A549 (cell line): ENCODE measurements around the gene SSX2IP. TPM values are rescaled to one million over a fixed set of nuclear protein-coding genes. Genes with fewer than 3 reads are reported as not detected.

Experiments used
- ATAC-seq, 2 experiments: fragments of 200-7000 bp in 1 of 2; fragments of >200 bp in 1 of 2; cut with Nextera tagmentation in 1 of 2; cut with Tn5 transposase in 1 of 2; 3 replicates each; pipeline versions ENCODE4 v1.8.0 to v1.9.1; 2018 to 2020; ENCODE audit warnings: mild to moderate bottlenecking in 1 of 2, moderate library complexity in 1 of 2
- CTCF ChIA-PET: fragments of 300-600 bp; sonication (Branson Sonifier 250); formaldehyde crosslinking; extraction: SDS; loops from one replicate; lab custom pipeline; 2021; ENCODE audit warnings: antibody characterized with exemption, inconsistent platforms; lab: Yijun Ruan, JAX
- POLR2A ChIA-PET: fragments of 350-600 bp; formaldehyde crosslinking; extraction: SDS; loops from one replicate; lab custom pipeline; 2021; ENCODE audit warnings: antibody characterized with exemption, inconsistent platforms; lab: Yijun Ruan, JAX
- DNase-seq, 2 experiments: peaks; one replicate each; pipeline versions ENCODE4 v3.0.0 to v3.0.0-alpha.2; 2011 to 2016; ENCODE audit warnings: low read depth in 1 of 2, low spot score in 1 of 2
- FAIRE-seq: peaks from 2 replicates; lab custom pipeline; 2011; peaks lifted over from hg19 to GRCh38; lab: Jason Lieb, UNC
- H3K27ac ChIP-seq, 2 experiments: fragments of >200 bp; sonication (Bioruptor Twin); formaldehyde crosslinking; 3 replicates each; pipeline ENCODE4 v1.5.1; 2016 to 2017
- H3K4me1 ChIP-seq: fragments of >200 bp; sonication (Bioruptor Twin); formaldehyde crosslinking; 3 replicates; pipeline ENCODE4 v1.6.1; 2016
- H3K4me2 ChIP-seq: fragments of >200 bp; sonication (Bioruptor Twin); formaldehyde crosslinking; 3 replicates; pipeline ENCODE4 v1.6.1; 2016
- H3K4me3 ChIP-seq: fragments of >200 bp; sonication (Bioruptor Twin); formaldehyde crosslinking; 3 replicates; pipeline ENCODE4 v1.5.1; 2016
- H3K9me3 ChIP-seq: fragments of >200 bp; sonication (Bioruptor Twin); formaldehyde crosslinking; 3 replicates; pipeline ENCODE4 v1.6.1; 2016
- BCL3 ChIP-seq: fragments of >200 bp; sonication (Bioruptor Twin); formaldehyde crosslinking; IDR thresholded peaks from 3 replicates; pipeline ENCODE4 v1.6.1; 2016
- CEBPB ChIP-seq, 2 experiments: fragments of >200 bp in 1 of 2; sonication (Bioruptor Twin) in 1 of 2; formaldehyde crosslinking in 1 of 2; IDR thresholded peaks; 2 replicates each; pipeline ENCODE4 v1.6.1; 2012 to 2016
- CHD2 ChIP-seq: fragments of 150-350 bp; IDR thresholded peaks from 2 replicates; pipeline ENCODE4 v1.6.1; 2014; ENCODE audit warnings: low read length; ENCODE audit not compliant: partially characterized antibody
- EHF ChIP-seq: fragments of 250-450 bp; sonication (Bioruptor Pico); IDR thresholded peaks from 2 replicates; pipeline ENCODE4 v1.5.0; 2020; ENCODE audit warnings: mild to moderate bottlenecking
- EP300 ChIP-seq, 2 experiments: fragments of >200 bp; sonication (Bioruptor Twin); formaldehyde crosslinking; IDR thresholded peaks; 2 replicates in 1 of 2; 3 replicates in 1 of 2; pipeline ENCODE4 v1.6.1; 2016 to 2017
- FOSB ChIP-seq: fragments of 250-450 bp; sonication (Bioruptor Pico); IDR thresholded peaks from 2 replicates; pipeline ENCODE4 v1.5.0; 2020; ENCODE audit warnings: mild to moderate bottlenecking, moderate library complexity
- GATA3 ChIP-seq: IDR thresholded peaks from 2 replicates; pipeline ENCODE4 v1.6.1; 2012; ENCODE audit warnings: borderline replicate concordance
- HEYL ChIP-seq: fragments of 250-450 bp; sonication (Bioruptor Pico); IDR thresholded peaks from 2 replicates; pipeline ENCODE4 v1.8.0; 2021; ENCODE audit warnings: mild to moderate bottlenecking, moderate library complexity
- HOXA7 ChIP-seq: fragments of 250-450 bp; sonication (Bioruptor Pico); IDR thresholded peaks from 2 replicates; pipeline ENCODE4 v1.5.0; 2020; ENCODE audit warnings: mild to moderate bottlenecking, moderate library complexity
- HOXB13 ChIP-seq: fragments of 250-450 bp; sonication (Bioruptor Pico); IDR thresholded peaks from 2 replicates; pipeline ENCODE4 v1.5.0; 2020; ENCODE audit warnings: low read depth, mild to moderate bottlenecking, moderate library complexity
- JUNB ChIP-seq: fragments of >200 bp; sonication (Bioruptor Twin); formaldehyde crosslinking; IDR thresholded peaks from 2 replicates; pipeline ENCODE4 v1.6.1; 2016
- MAFK ChIP-seq: fragments of 450-650 bp; IDR thresholded peaks from 2 replicates; pipeline ENCODE4 v1.6.1; 2014; ENCODE audit not compliant: partially characterized antibody
- MYC ChIP-seq: IDR thresholded peaks from 2 replicates; pipeline ENCODE4 v1.6.1; 2012; ENCODE audit warnings: mild to moderate bottlenecking, inconsistent platforms, low read length, improper control_type of control experiment, borderline replicate concordance
- PBX3 ChIP-seq: IDR thresholded peaks from 2 replicates; pipeline ENCODE4 v1.6.1; 2012
- POLR2AphosphoS2 ChIP-seq: conservative IDR thresholded peaks from 2 replicates; pipeline ENCODE4 v1.6.1; 2012; ENCODE audit warnings: low read length, improper control_type of control experiment, inconsistent platforms
- RAD21 ChIP-seq, 2 experiments: fragments of >200 bp in 1 of 2; sonication (Bioruptor Twin) in 1 of 2; formaldehyde crosslinking in 1 of 2; IDR thresholded peaks in 1 of 2; conservative IDR thresholded peaks in 1 of 2; 2 replicates in 1 of 2; 3 replicates in 1 of 2; pipeline ENCODE4 v1.6.1; 2012 to 2018; ENCODE audit warnings: inconsistent platforms in 1 of 2
- RCOR1 ChIP-seq: fragments of 150-350 bp; IDR thresholded peaks from 2 replicates; pipeline ENCODE4 v1.6.1; 2014; ENCODE audit warnings: antibody characterized with exemption, low read length, low read depth
- RFX5 ChIP-seq: fragments of 450-650 bp; IDR thresholded peaks from 2 replicates; pipeline ENCODE4 v1.7.1; 2014; ENCODE audit warnings: antibody characterized with exemption, mild to moderate bottlenecking, moderate library complexity
- SMC3 ChIP-seq: fragments of >200 bp; sonication (Bioruptor Twin); formaldehyde crosslinking; IDR thresholded peaks from 3 replicates; pipeline ENCODE4 v1.6.1; 2018; ENCODE audit warnings: inconsistent platforms
- TP53 ChIP-seq: fragments of 250-450 bp; sonication (Bioruptor Pico); IDR thresholded peaks from 2 replicates; pipeline ENCODE4 v1.5.0; 2021; ENCODE audit warnings: mild to moderate bottlenecking, moderate library complexity
- ZC3H11A ChIP-seq: fragments of 450-650 bp; IDR thresholded peaks from 2 replicates; pipeline ENCODE4 v1.6.1; 2014; ENCODE audit warnings: antibody characterized with exemption, mild to moderate bottlenecking
- ZNF302 ChIP-seq: fragments of 250-450 bp; sonication (Bioruptor Pico); IDR thresholded peaks from 2 replicates; pipeline ENCODE4 v1.9.0; 2021; ENCODE audit warnings: inconsistent platforms, mild to moderate bottlenecking, moderate library complexity
- ZSCAN20 ChIP-seq: fragments of 250-450 bp; sonication (Bioruptor Pico); IDR thresholded peaks from 2 replicates; pipeline ENCODE4 v1.8.0; 2022; ENCODE audit warnings: mild to moderate bottlenecking, moderate library complexity
- WGBS: methylation state at CpG from one replicate; pipeline ENCODE4 v1.1.6; 2017; ENCODE audit errors: missing lambda C conversion rate; 5-methylcytosine and 5-hydroxymethylcytosine counted together
- polyA plus RNA-seq, 4 experiments: library from polyadenylated mRNA; depleted of rRNA in 3 of 4; stranded (reverse); fragments of >200 nt; fragmentation: RNase III in 1 of 4; extraction: RNeasy Plus Mini Kit Qiagen cat#74134 plus additional on column Dnase treatment in 1 of 4; gene quantifications; 2 replicates in 3 of 4; 3 replicates in 1 of 4; pipeline ENCODE4 v1.2.3, GENCODE V29; 2011 to 2017
- TF ChIP-seq, protein P1 (sequence below): IDR thresholded peaks from 2 replicates; pipeline ENCODE4 v1.6.1; 2012
- TF ChIP-seq, protein P2 (sequence below): fragments of >200 bp; sonication (Bioruptor Twin); formaldehyde crosslinking; IDR thresholded peaks from 3 replicates; pipeline ENCODE4 v1.5.1; 2016

Gene SSX2IP
- polyA plus RNA-seq, 2 of the 4 experiments (the other 2 are of a cell fraction): 15.2 to 20.6 TPM

DNA sequence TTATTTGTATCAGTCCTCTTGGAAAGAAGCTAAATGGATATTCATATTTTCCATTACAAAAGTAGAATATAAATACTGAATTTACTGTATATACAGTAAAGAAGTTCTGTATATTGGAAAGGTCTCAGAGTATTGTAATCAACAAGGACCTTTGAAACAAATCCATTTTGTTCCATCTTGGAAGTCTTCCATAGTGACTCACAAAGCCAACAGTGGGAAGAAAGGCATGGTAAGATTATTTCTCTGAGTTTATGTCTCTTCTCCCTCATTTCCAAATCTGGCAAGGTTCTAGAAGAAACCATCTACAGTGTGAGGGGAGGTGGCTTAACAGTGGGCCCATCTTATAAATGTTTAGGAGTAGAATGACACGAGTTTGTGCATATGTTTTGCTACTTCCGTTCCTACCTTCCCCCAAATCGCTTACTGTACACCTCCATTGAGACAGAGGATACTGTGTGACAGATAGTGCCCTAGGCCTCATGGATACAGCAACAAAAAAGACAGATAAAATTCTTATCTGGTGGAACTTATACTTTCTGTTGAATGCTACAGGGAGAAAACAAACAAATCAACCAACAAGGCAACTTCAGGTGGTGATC is 22.1 kb upstream of the SSX2IP start:
- POLR2A ChIA-PET: no interaction called here
- no peak overlapping the region for H3K4me3 ChIP-seq
- TF ChIP-seq PBX3 (no peak), HOXA7 (no peak), RAD21 (conservative IDR thresholded peaks at IDR 0.05 in 1 of 2, IDR thresholded peaks at IDR 0.05 in 1 of 2) (no peak), MAFK (no peak), RFX5 (no peak), JUNB (no peak), RCOR1 (no peak), FOSB (CRISPR knock-in tag) (no peak), POLR2AphosphoS2 (no peak), MYC (no peak), GATA3 (no peak), TP53 (CRISPR knock-in tag) (no peak), EP300 (IDR thresholded peaks at IDR 0.05) (no peak), CHD2 (no peak), ZC3H11A (no peak), HEYL (CRISPR knock-in tag) (no peak), ZSCAN20 (no peak)
- TF ChIP-seq, protein P1, sequence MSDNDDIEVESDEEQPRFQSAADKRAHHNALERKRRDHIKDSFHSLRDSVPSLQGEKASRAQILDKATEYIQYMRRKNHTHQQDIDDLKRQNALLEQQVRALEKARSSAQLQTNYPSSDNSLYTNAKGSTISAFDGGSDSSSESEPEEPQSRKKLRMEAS: no peak
- TF ChIP-seq, protein P2, sequence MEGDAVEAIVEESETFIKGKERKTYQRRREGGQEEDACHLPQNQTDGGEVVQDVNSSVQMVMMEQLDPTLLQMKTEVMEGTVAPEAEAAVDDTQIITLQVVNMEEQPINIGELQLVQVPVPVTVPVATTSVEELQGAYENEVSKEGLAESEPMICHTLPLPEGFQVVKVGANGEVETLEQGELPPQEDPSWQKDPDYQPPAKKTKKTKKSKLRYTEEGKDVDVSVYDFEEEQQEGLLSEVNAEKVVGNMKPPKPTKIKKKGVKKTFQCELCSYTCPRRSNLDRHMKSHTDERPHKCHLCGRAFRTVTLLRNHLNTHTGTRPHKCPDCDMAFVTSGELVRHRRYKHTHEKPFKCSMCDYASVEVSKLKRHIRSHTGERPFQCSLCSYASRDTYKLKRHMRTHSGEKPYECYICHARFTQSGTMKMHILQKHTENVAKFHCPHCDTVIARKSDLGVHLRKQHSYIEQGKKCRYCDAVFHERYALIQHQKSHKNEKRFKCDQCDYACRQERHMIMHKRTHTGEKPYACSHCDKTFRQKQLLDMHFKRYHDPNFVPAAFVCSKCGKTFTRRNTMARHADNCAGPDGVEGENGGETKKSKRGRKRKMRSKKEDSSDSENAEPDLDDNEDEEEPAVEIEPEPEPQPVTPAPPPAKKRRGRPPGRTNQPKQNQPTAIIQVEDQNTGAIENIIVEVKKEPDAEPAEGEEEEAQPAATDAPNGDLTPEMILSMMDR: no peak
- TF ChIP-seq, all 56 proteins: peak for 0
- CTCF ChIA-PET: interaction anchor here (1.0 kb wide), 1 partner anchor 12 kb away, joined by 3 read pairs; no protein-coding TSS in a partner anchor
- H3K9me3 ChIP-seq: no peaks in the 10 kb centered on the region
- ATAC-seq: no peak
- H3K27ac ChIP-seq: no peak overlapping the region
- no peak for DNase-seq
- no peak overlapping the region for H3K4me2 ChIP-seq
- no peaks in the 10 kb centered on the region for H3K4me1 ChIP-seq
- 64% methylated on average over 3 of the region's 3 CpGs for WGBS
- FAIRE-seq: no peak

GRCh38 chr1:84711869-84712268 is 21.6 kb upstream of the SSX2IP start:
- DNase-seq (no peak), ATAC-seq (no peak), FAIRE-seq (no peak)
- no peak overlapping the region for H3K27ac ChIP-seq
- 81% methylated on average over 4 of the region's 4 CpGs for WGBS
- no peak overlapping the region for H3K4me3 ChIP-seq
- ChIA-PET POLR2A (no interaction called here), CTCF (interaction anchor here (1.0 kb wide), 1 partner anchor 12 kb away, joined by 3 read pairs; no protein-coding TSS in a partner anchor)
- H3K4me1 ChIP-seq: no peaks in the 10 kb centered on the region
- no peaks in the 10 kb centered on the region for H3K9me3 ChIP-seq
- H3K4me2 ChIP-seq: no peak overlapping the region
- TF ChIP-seq MAFK (no peak), ZNF302 (CRISPR knock-in tag) (no peak), EHF (CRISPR knock-in tag) (no peak), HOXB13 (CRISPR knock-in tag) (no peak)

GRCh38 chr1:84711121-84711520 is 20.9 kb upstream of the SSX2IP start:
- H3K4me3 ChIP-seq: no peak overlapping the region
- no peak for FAIRE-seq
- 38% methylated on average over 1 of the region's 1 CpG for WGBS
- H3K4me2 ChIP-seq: no peak overlapping the region
- ChIA-PET CTCF (interaction anchor here (1.0 kb wide), 1 partner anchor 13 kb away, joined by 3 read pairs; no protein-coding TSS in a partner anchor), POLR2A (no interaction called here)
- ATAC-seq: no peak
- no peak for DNase-seq
- no peaks in the 10 kb centered on the region for H3K4me1 ChIP-seq
- H3K9me3 ChIP-seq: no peaks in the 10 kb centered on the region
- H3K27ac ChIP-seq: no peak overlapping the region
- TF ChIP-seq SMC3: no peak
- no peak for TF ChIP-seq HOXA7
- no peak for TF ChIP-seq CEBPB (IDR thresholded peaks at IDR 0.05)
- no peak for TF ChIP-seq ZSCAN20
- TF ChIP-seq, protein P2: no peak
- TF ChIP-seq, protein P1: no peak
- TF ChIP-seq TP53 (CRISPR knock-in tag): no peak
- no peak for TF ChIP-seq BCL3
- no peak for TF ChIP-seq EHF (CRISPR knock-in tag)
